Heart left ventricle (tissue), 16 donors: ENCODE measurements around the gene ALOXE3. TPM values are rescaled to one million over a fixed set of nuclear protein-coding genes. Genes with fewer than 3 reads are reported as not detected.

ENCODE experiments used
- ATAC-seq, 4 donors: fragments of 200-7000 bp; cut with Tn5 transposase; one replicate each; pipeline ENCODE4 v1.9.1; 2020 to 2022; ENCODE audit warnings: moderate library complexity in 4 of 4, mild to moderate bottlenecking in 3 of 4, moderate number of reproducible peaks in 1 of 4
- DNase-seq, 5 donors: peaks; one replicate each; pipeline ENCODE4 v3.0.0-alpha.2; 2020
- H3K27ac ChIP-seq, 12 donors: fragments of 200-600 bp; sonication (generic) in 4 of 12; one replicate each; pipeline versions ENCODE4 v1.5.0 to v1.8.0; 2016 to 2022; ENCODE audit warnings: mild to moderate bottlenecking in 2 of 12
- H3K27me3 ChIP-seq, 9 donors: fragments of 200-600 bp; sonication (generic) in 2 of 9; one replicate each; pipeline versions ENCODE4 v1.5.1 to v1.8.0; 2016 to 2022; ENCODE audit warnings: mild to moderate bottlenecking in 3 of 9
- H3K36me3 ChIP-seq, 9 donors: fragments of 200-600 bp; sonication (generic) in 2 of 9; one replicate each; pipeline versions ENCODE4 v1.5.0 to v1.8.0; 2018 to 2022; ENCODE audit warnings: mild to moderate bottlenecking in 2 of 9
- H3K4me1 ChIP-seq, 12 donors: fragments of 200-600 bp; sonication (generic) in 4 of 12; one replicate each; pipeline versions ENCODE4 v1.5.0 to v1.8.0; 2016 to 2022; ENCODE audit warnings: mild to moderate bottlenecking in 3 of 12
- H3K4me3 ChIP-seq, 12 donors: fragments of 200-600 bp; sonication (generic) in 4 of 12; one replicate each; pipeline versions ENCODE4 v1.5.0 to v1.8.0; 2017 to 2022; ENCODE audit warnings: mild to moderate bottlenecking in 9 of 12, moderate library complexity in 4 of 12
- H3K9me3 ChIP-seq, 12 donors: fragments of 200-600 bp; sonication (generic) in 4 of 12; one replicate each; pipeline versions ENCODE4 v1.5.0 to v1.8.0; 2016 to 2022; ENCODE audit warnings: mild to moderate bottlenecking in 1 of 12
- POLR2A ChIP-seq, 2 donors: fragments of 450-650 bp; IDR thresholded peaks; one replicate each; pipeline ENCODE4 v1.6.1; 2017; ENCODE audit warnings: antibody characterized with exemption in 2 of 2, mild to moderate bottlenecking in 2 of 2, moderate library complexity in 2 of 2
- WGBS, 4 donors: extraction: QIAGEN DNeasy Blood & Tissue Kit in 2 of 4; methylation state at CpG; one replicate each; pipeline versions ENCODE4 v1.1.5 to v1.1.7; 2013 to 2018; 5-methylcytosine and 5-hydroxymethylcytosine counted together
- intact Hi-C, 10 donors: fragments of 100-400 bp; cut with DNase I; formaldehyde crosslinking; loops; one replicate each; pipeline versions ENCODE4 v1.11.1 to v1.14.2; 2022
- polyA plus RNA-seq, 2 donors: library from polyadenylated mRNA; stranded (reverse); fragments of 200-250 nt; gene quantifications; one replicate each; pipeline ENCODE4 v1.2.3, GENCODE V29; 2013
- total RNA-seq, 9 donors: library from RNA; depleted of rRNA in 2 of 9; stranded (reverse); fragments of >200 nt in 2 of 9; fragmentation: NEBNext Ultra II Directional in 3 of 9; extraction: Animal tissue kit (Norgen Biotek cat#: 25700) in 3 of 9; gene quantifications; one replicate each; pipeline versions ENCODE4 v1.1.0 to v1.2.4, GENCODE V29; 2016 to 2023
- TF ChIP-seq, protein P1 (sequence below), 12 donors: fragments of 200-600 bp; sonication (generic) in 4 of 12; IDR thresholded peaks; one replicate each; pipeline versions ENCODE4 v1.5.0 to v1.8.0; 2018 to 2022; ENCODE audit warnings: antibody characterized with exemption in 12 of 12, mild to moderate bottlenecking in 5 of 12
- donor health status: ischemic (EF 13 %, LVEDD 7.1; RV severe dilation, severe dysfunction).
- donor health status: healthy with polysubstance abuse.
- donor health status: DM: no; HTN: yes; CAD: no.
- donor health status: DM: no; HTN: no; CAD: no.
- donor health status: ischemic (EF 25% LVEDD 6.9; RV normal size, moderate dysfunction).
- donor health status: ischemic (EF 25% LVEDD 5.7; RV mildly dilated, moderate dysfunction).
- donor health status: healthy.
- donor health status: DM: yes; HTN: yes; CAD: no.
- donor health status: ischemic (EF 35%, LVEDD 5.7; RV mildly dilated, moderate dysfunction).
- donor health status: nonischemic (EF 11% LVEDD 7.7; RV severe dilation, severe dysfunction).
- donor health status: DM: yes; HTN: yes; CAD: no.
- donor health status: PGD.
- donor health status: ischemic (EF 29% LVEDD 5.4; RV normal size, mild dysfunction).
- donor health status: nonischemic (EF 23%, LVEDD 6.1; RV moderate dilation, normal function).

ALOXE3 gene
- total and polyA plus RNA-seq, 11 donors: 0.12 TPM; not detected in 10

DNA sequence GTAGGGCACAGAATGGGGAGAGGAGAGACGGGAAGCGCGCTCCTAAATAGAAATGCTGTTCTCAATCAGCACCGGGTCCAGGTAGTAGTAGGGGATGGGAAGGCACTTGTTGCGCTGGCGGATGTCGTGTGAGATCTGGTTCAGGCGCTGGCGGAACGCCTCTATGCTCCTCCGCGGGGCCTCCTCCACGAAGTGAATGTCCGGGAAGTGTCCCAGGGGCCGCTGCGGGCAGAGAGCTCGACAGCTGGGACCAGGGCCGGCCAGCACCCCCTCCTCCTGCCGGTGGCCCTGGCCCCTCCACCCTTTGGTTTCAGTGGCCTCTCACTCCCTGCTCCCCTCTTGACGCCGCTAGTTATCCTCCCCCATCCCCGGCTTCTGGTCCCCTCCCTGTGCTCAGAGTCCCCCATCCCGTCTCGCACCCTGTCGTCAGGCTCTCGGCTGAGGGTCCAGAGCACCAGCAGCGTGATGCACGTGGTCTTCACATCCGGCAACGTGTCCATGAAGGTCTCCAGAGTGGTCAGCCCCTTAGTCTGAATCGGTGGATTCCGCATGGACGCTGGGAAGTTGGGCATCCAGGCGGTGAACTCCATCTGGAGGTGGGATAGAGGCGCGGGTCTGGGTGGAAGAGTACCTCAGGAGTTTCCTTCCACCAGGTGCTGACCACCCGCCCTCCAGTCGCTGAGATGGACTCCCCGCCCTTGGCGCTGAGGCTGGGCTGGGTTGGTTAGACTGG lies 45.4 kb downstream of the ALOXE3 start:
- Histone ChIP-seq H3K4me3 (peak overlapping the region in 7 of 12 donors; percentile 6 to 34 (median 10)), H3K27me3 (peaks cover 28 to 75% (median 65%) of the 10 kb centered on the region in 9 donors), H3K36me3 (no peaks in the 10 kb centered on the region), H3K9me3 (no peaks in the 10 kb centered on the region), H3K4me1 (peaks cover 0 to 31% (median 16%) of the 10 kb centered on the region in 12 donors), H3K27ac (no peak overlapping the region)
- no peak for TF ChIP-seq POLR2A (IDR thresholded peaks at IDR 0.05)
- TF ChIP-seq, protein P1, sequence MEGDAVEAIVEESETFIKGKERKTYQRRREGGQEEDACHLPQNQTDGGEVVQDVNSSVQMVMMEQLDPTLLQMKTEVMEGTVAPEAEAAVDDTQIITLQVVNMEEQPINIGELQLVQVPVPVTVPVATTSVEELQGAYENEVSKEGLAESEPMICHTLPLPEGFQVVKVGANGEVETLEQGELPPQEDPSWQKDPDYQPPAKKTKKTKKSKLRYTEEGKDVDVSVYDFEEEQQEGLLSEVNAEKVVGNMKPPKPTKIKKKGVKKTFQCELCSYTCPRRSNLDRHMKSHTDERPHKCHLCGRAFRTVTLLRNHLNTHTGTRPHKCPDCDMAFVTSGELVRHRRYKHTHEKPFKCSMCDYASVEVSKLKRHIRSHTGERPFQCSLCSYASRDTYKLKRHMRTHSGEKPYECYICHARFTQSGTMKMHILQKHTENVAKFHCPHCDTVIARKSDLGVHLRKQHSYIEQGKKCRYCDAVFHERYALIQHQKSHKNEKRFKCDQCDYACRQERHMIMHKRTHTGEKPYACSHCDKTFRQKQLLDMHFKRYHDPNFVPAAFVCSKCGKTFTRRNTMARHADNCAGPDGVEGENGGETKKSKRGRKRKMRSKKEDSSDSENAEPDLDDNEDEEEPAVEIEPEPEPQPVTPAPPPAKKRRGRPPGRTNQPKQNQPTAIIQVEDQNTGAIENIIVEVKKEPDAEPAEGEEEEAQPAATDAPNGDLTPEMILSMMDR (IDR thresholded peaks at IDR 0.05): no peak
- no peak for DNase-seq
- intact Hi-C loops: loop anchor here in 3 of 10 donors (5.0 kb wide), 2 partner anchors 34 to 229 kb away; no protein-coding TSS in a partner anchor
- 2 to 4% (median 3%) methylated on average over 38 to 40 of the region's 40 CpGs for WGBS, 4 donors
- peak in 2 of 4 donors; percentile 33 to 41 for ATAC-seq

DNA sequence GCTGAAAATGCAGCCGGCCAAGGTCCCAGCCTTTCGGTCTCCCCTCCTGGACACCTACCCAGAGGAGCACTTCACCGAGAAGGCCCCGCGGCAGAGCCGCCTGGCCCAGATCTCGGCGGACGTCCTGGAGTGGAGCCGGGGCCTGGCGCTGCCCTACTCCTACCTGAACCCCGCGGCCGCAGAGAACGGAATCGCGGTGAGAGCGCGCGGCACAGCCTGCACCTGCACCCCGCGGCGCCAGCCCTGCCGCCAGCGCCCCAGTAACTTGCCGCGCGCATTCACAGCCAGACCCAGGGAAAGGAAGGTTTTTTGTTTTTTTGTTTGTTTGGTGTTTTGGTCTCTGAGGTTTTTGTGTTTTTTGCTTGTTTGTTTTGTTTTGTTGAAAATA lies 46.0 kb downstream of the ALOXE3 start:
- Histone ChIP-seq H3K9me3 (no peaks in the 10 kb centered on the region), H3K4me3 (peak overlapping the region in 4 of 12 donors; percentile 6 to 34 (median 8)), H3K27me3 (peaks cover 28 to 69% (median 59%) of the 10 kb centered on the region in 9 donors), H3K4me1 (peaks cover 0 to 31% (median 16%) of the 10 kb centered on the region in 12 donors), H3K36me3 (no peaks in the 10 kb centered on the region), H3K27ac (no peak overlapping the region)
- WGBS, 4 donors: 8 to 21% (median 14%) methylated on average over 16 to 28 of the region's 28 CpGs
- intact Hi-C loops: loop anchor here in 3 of 10 donors (5.0 kb wide), 2 partner anchors 35 to 230 kb away; no protein-coding TSS in a partner anchor
- TF ChIP-seq, protein P1 (IDR thresholded peaks at IDR 0.05): no peak
- TF ChIP-seq POLR2A (IDR thresholded peaks at IDR 0.05): no peak
- DNase-seq: no peak
- no peak for ATAC-seq

DNA sequence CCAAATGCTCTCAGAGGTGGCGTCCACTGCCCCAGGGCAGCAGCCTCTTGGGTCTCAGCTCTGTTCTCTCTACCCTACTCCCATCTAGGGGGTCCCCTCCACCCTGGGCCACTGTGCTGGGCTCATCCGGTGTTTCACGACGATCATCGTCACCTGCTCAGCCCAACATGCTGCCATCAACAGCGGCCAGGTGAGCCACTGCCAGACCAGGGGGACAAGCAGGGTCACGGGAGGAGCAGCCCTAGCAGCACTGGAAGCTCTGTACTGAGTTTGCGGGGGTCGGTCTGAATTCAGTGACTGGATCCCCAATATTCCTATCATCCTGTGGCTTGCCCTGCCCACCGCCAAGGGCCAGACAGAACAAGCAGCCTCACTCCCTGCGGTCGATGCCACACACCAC lies 46.8 kb downstream of the ALOXE3 start:
- H3K4me1 ChIP-seq: peaks cover 0 to 31% (median 16%) of the 10 kb centered on the region in 12 donors
- no peak overlapping the region for H3K4me3 ChIP-seq
- TF ChIP-seq POLR2A (IDR thresholded peaks at IDR 0.05): no peak
- TF ChIP-seq, protein P1 (IDR thresholded peaks at IDR 0.05): no peak
- H3K9me3 ChIP-seq: no peaks in the 10 kb centered on the region
- H3K36me3 ChIP-seq: no peaks in the 10 kb centered on the region
- DNase-seq (no peak), ATAC-seq (no peak)
- 89 to 93% (median 90%) methylated on average over 6 to 12 of the region's 12 CpGs for WGBS, 4 donors
- no peak overlapping the region for H3K27ac ChIP-seq
- intact Hi-C loops: loop anchor here in 3 of 10 donors (5.0 kb wide), 2 partner anchors 36 to 231 kb away; no protein-coding TSS in a partner anchor
- H3K27me3 ChIP-seq: peaks cover 28 to 61% (median 51%) of the 10 kb centered on the region in 9 donors

DNA sequence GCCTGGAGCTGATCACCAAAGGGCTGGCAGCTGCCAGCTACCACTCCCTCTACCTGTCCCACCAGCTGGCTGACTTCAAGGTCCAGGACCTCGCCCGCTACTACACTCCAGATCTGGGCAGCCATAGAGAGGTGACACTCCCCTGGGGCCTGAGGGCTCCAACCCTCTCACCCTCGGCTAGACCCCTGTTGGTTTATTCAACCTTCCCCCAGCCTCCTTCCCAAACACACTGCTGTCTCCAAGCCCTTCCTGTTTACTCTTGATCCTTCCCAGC lies 48.8 kb downstream of the ALOXE3 start:
- Histone ChIP-seq H3K4me1 (peaks cover 0 to 31% (median 16%) of the 10 kb centered on the region in 12 donors), H3K9me3 (no peaks in the 10 kb centered on the region), H3K36me3 (no peaks in the 10 kb centered on the region), H3K4me3 (no peak overlapping the region), H3K27me3 (peaks cover 18 to 47% (median 38%) of the 10 kb centered on the region in 9 donors), H3K27ac (peak overlapping the region in 1 of 12 donors; percentile 19)
- 81 to 89% (median 89%) methylated on average over 3 of the region's 3 CpGs for WGBS, 4 donors
- DNase-seq: no peak
- no peak for ATAC-seq
- intact Hi-C loops: loop anchor here in 1 of 10 donors (10.0 kb wide), 1 partner anchor 225 kb away; the partner anchor contains the start of gene SLC25A35
- no peak for TF ChIP-seq POLR2A (IDR thresholded peaks at IDR 0.05)
- TF ChIP-seq, protein P1 (IDR thresholded peaks at IDR 0.05): no peak
